ENCODE results near the gene C1QTNF8.

- TF ChIP-seq CTCF (IDR thresholded peaks at IDR 0.05) (no peak), EP300 (IDR thresholded peaks at IDR 0.05) (no peak), RCOR1 (IDR thresholded peaks at IDR 0.05; ENCODE audit: low read depth, low read length) (no peak)
These were observed 20.5 kb downstream of the C1QTNF8 start for GRCh38 chr16:1075546-1075945.

All from A549 (cell line).